Erythroblast (primary cell): ENCODE measurements around the gene MAST2.

Source experiments
- GATA1 ChIP-seq: IDR thresholded peaks from 2 replicates; pipeline ENCODE4 v1.6.1; 2011; ENCODE audit warnings: low read depth, mild to moderate bottlenecking, control low read depth, low read length, moderate library complexity
- POLR2A ChIP-seq: IDR thresholded peaks from 2 replicates; pipeline ENCODE4 v1.6.1; 2011; ENCODE audit warnings: mild to moderate bottlenecking, low read length

GRCh38 chr1:45894921-45895320, 91.5 kb downstream of the MAST2 start:
- TF ChIP-seq POLR2A (no peak), GATA1 (no peak)
